Activated B cell treated with CpG ODN at 0.5 μM for 24 hours (primary cell): Measurements from ENCODE around the gene NMNAT2. TPM values are rescaled to one million over a fixed set of nuclear protein-coding genes. Genes with fewer than 3 reads are reported as not detected.

Experiments used
- ATAC-seq: fragments of 200-7000 bp; cut with Tn5 transposase; one replicate; pipeline ENCODE4 v1.10.0; 2021; ENCODE audit warnings: low read depth, mild to moderate bottlenecking, moderate library complexity
- CTCF ChIA-PET: fragments of 350-600 bp; sonication (Branson Sonifier 250); formaldehyde crosslinking; loops from one replicate; lab custom pipeline; 2021; ENCODE audit warnings: antibody characterized with exemption; lab: Charles Lee
- POLR2A ChIA-PET: fragments of 350-600 bp; sonication (Branson Sonifier 250); formaldehyde crosslinking; loops from one replicate; lab custom pipeline; 2021; ENCODE audit warnings: antibody characterized with exemption; lab: Charles Lee
- DNase-seq: peaks from one replicate; pipeline ENCODE4 v3.0.0; 2022
- H3K27ac Mint-ChIP-seq: one replicate; pipeline ENCODE4 v1.8.0; 2020; ENCODE audit warnings: mixed read lengths
- H3K27me3 Mint-ChIP-seq: one replicate; pipeline ENCODE4 v1.8.0; 2021; ENCODE audit warnings: mixed read lengths
- H3K36me3 Mint-ChIP-seq: one replicate; pipeline ENCODE4 v1.8.0; 2021; ENCODE audit warnings: low read depth, mixed read lengths
- H3K4me1 Mint-ChIP-seq: one replicate; pipeline ENCODE4 v1.8.0; 2021; ENCODE audit warnings: mixed read lengths
- H3K4me3 Mint-ChIP-seq: one replicate; pipeline ENCODE4 v1.8.0; 2020; ENCODE audit warnings: mild to moderate bottlenecking, mixed read lengths
- H3K9me3 Mint-ChIP-seq: one replicate; pipeline ENCODE4 v1.8.0; 2020; ENCODE audit warnings: mixed read lengths
- intact Hi-C: fragments of 100-400 bp; cut with micrococcal nuclease; formaldehyde crosslinking; loops from one replicate; pipeline ENCODE4 v1.15.1; 2024
- total RNA-seq: library from RNA; stranded (reverse); gene quantifications from 2 replicates; pipeline ENCODE4 v1.2.3, GENCODE V29; 2022
- TF ChIP-seq, protein P1 (sequence below): fragments of 200-600 bp; IDR thresholded peaks from one replicate; pipeline ENCODE4 v1.8.0; 2022; ENCODE audit warnings: antibody characterized with exemption, mild to moderate bottlenecking

Gene NMNAT2
- total RNA-seq, 1 donor from 2014 or later, result not detected

DNA sequence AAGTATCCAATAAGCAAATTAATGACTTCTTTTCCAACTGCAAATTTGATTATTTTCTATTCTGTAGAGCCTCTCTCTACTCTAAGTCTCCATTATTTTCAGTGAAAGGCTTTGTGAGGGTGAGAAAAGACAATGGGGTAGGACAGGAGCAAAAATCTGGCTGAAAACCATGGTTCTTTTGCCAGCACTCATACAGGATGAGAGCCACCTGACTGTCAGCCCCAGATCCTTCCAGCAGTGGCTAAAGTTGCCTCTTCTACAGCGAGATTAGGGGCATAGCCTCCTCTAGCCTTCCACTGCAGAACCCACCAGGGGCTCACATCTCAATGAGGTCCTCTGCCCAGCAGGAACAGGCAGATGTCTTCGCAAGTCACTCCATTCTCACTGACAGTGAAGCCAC is 23.7 kb downstream of the NMNAT2 start:
- H3K27ac Mint-ChIP-seq, result no peak overlapping the region
- ATAC-seq (no peak), DNase-seq (no peak)
- TF ChIP-seq, protein P1, sequence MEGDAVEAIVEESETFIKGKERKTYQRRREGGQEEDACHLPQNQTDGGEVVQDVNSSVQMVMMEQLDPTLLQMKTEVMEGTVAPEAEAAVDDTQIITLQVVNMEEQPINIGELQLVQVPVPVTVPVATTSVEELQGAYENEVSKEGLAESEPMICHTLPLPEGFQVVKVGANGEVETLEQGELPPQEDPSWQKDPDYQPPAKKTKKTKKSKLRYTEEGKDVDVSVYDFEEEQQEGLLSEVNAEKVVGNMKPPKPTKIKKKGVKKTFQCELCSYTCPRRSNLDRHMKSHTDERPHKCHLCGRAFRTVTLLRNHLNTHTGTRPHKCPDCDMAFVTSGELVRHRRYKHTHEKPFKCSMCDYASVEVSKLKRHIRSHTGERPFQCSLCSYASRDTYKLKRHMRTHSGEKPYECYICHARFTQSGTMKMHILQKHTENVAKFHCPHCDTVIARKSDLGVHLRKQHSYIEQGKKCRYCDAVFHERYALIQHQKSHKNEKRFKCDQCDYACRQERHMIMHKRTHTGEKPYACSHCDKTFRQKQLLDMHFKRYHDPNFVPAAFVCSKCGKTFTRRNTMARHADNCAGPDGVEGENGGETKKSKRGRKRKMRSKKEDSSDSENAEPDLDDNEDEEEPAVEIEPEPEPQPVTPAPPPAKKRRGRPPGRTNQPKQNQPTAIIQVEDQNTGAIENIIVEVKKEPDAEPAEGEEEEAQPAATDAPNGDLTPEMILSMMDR, result no peak
- H3K4me3 Mint-ChIP-seq, result no peak overlapping the region
- no peaks in the 10 kb centered on the region for H3K9me3 Mint-ChIP-seq
- no peaks in the 10 kb centered on the region for H3K4me1 Mint-ChIP-seq
- ChIA-PET CTCF (no interaction called here), POLR2A (no interaction called here)
- intact Hi-C loops, result no loop called here
- no peaks in the 10 kb centered on the region for H3K36me3 Mint-ChIP-seq
- peaks cover 32% of the 10 kb centered on the region for H3K27me3 Mint-ChIP-seq

- DNase-seq (no peak), ATAC-seq (no peak)
- intact Hi-C loops, result no loop called here
- ChIA-PET CTCF (no interaction called here), POLR2A (no interaction called here)
- peaks cover 23% of the 10 kb centered on the region for H3K27me3 Mint-ChIP-seq
- no peak overlapping the region for H3K4me3 Mint-ChIP-seq
- H3K36me3 Mint-ChIP-seq, result no peaks in the 10 kb centered on the region
- TF ChIP-seq, protein P1, result no peak
- H3K27ac Mint-ChIP-seq, result no peak overlapping the region
- H3K4me1 Mint-ChIP-seq, result no peaks in the 10 kb centered on the region
- H3K9me3 Mint-ChIP-seq, result no peaks in the 10 kb centered on the region
Observed at GRCh38 chr1:183391863-183392262, 26.3 kb downstream of the NMNAT2 start.

- no peak overlapping the region for H3K4me3 Mint-ChIP-seq
- peaks cover 21% of the 10 kb centered on the region for H3K27me3 Mint-ChIP-seq
- H3K4me1 Mint-ChIP-seq, result no peaks in the 10 kb centered on the region
- DNase-seq (no peak), ATAC-seq (no peak)
- POLR2A ChIA-PET, result no interaction called here
- H3K36me3 Mint-ChIP-seq, result no peaks in the 10 kb centered on the region
- TF ChIP-seq, protein P1, result no peak
- intact Hi-C loops, result no loop called here
- no peak overlapping the region for H3K27ac Mint-ChIP-seq
- CTCF ChIA-PET, result no interaction called here
- H3K9me3 Mint-ChIP-seq, result no peaks in the 10 kb centered on the region
Observed at GRCh38 chr1:183390561-183390960, 27.6 kb downstream of the NMNAT2 start.

DNA sequence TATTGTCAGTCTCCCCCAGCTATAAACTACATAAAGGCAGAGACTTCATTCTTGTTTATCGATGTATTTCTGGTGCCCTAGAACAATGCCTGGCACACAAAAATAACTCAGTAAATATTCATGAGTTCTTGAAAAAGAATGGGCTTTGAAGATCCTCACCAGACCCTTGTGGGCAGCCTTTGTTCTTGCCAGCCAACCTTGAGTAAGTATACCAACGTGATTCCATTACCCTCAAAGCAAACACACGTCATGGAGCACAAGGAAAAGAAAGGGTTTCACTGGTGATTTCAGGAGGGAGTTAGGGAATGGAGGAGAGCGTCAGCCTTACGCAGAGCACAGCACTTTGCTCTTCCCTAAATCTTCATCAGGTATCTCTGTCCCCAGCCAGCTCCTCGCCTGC is 29.4 kb downstream of the NMNAT2 start:
- no peak overlapping the region for H3K27ac Mint-ChIP-seq
- no peaks in the 10 kb centered on the region for H3K9me3 Mint-ChIP-seq
- peaks cover 9% of the 10 kb centered on the region for H3K27me3 Mint-ChIP-seq
- ATAC-seq (no peak), DNase-seq (no peak)
- intact Hi-C loops, result no loop called here
- TF ChIP-seq, protein P1, result no peak
- CTCF ChIA-PET, result no interaction called here
- H3K4me3 Mint-ChIP-seq, result no peak overlapping the region
- no peaks in the 10 kb centered on the region for H3K4me1 Mint-ChIP-seq
- no peaks in the 10 kb centered on the region for H3K36me3 Mint-ChIP-seq
- POLR2A ChIA-PET, result no interaction called here

GRCh38 chr1:183385340-183386144 is 32.6 kb downstream of the NMNAT2 start:
- no peak for ATAC-seq
- peaks cover 17% of the 10 kb centered on the region for H3K27me3 Mint-ChIP-seq
- H3K27ac Mint-ChIP-seq, result no peak overlapping the region
- H3K36me3 Mint-ChIP-seq, result no peaks in the 10 kb centered on the region
- ChIA-PET CTCF (no interaction called here), POLR2A (no interaction called here)
- no peak for DNase-seq
- H3K9me3 Mint-ChIP-seq, result no peaks in the 10 kb centered on the region
- no peaks in the 10 kb centered on the region for H3K4me1 Mint-ChIP-seq
- intact Hi-C loops, result no loop called here
- TF ChIP-seq, protein P1, result no peak
- no peak overlapping the region for H3K4me3 Mint-ChIP-seq
